ENCODE measurements around the gene SLC7A9. TPM values are rescaled to one million over a fixed set of nuclear protein-coding genes. Genes with fewer than 3 reads are reported as not detected.

Gene SLC7A9
- total and polyA plus RNA-seq, 10 of the 15 experiments (the other 5 are each of a cell fraction or from before 2014, with no cell fraction given): 0.13 to 0.17 TPM; not detected in 8

GRCh38 chr19:32810452-32810851 lies 59.1 kb downstream of the SLC7A9 start:
- Histone ChIP-seq H4K20me1 (ENCODE audit: control insufficient read depth, insufficient read depth) (no peaks in the 10 kb centered on the region), H3K4me2 (ENCODE audit: control insufficient read depth, insufficient read depth) (no peak overlapping the region), H3K27ac (ENCODE audit: control insufficient read depth, insufficient read depth) (no peak overlapping the region), H3K9me3 (replicated peaks; ENCODE audit: control insufficient read depth, insufficient read depth, low read length) (no peaks in the 10 kb centered on the region), H3K4me3 (no peak overlapping the region), H3K9ac (ENCODE audit: control insufficient read depth, insufficient read depth, low read length) (no peak overlapping the region), H3K79me2 (ENCODE audit: control insufficient read depth, insufficient read depth, low read length) (no peaks in the 10 kb centered on the region), H3K4me1 (ENCODE audit: control insufficient read depth, insufficient read depth, low read length) (peaks cover 6% of the 10 kb centered on the region), H3K36me3 (ENCODE audit: control insufficient read depth in 2 of 2, insufficient read depth in 2 of 2, low read length in 1 of 2) (no peaks in the 10 kb centered on the region), H3K27me3 (replicated peaks in 1 of 2; ENCODE audit: control insufficient read depth in 2 of 2, insufficient read depth in 2 of 2, low read length in 1 of 2) (no peaks in the 10 kb centered on the region), H2AFZ (ENCODE audit: control insufficient read depth, low read depth, low read length) (no peak overlapping the region)
- DNase-seq (ENCODE audit: low read depth, low spot score) (no peak), FAIRE-seq (no peak), ATAC-seq (no peak)
- CTCF ChIA-PET: no interaction called here
- POLR2A ChIA-PET: interaction anchor here (0.9 kb wide), 1 partner anchor 9 kb away, joined by 3 read pairs; no protein-coding TSS in a partner anchor
- in situ Hi-C loops (cut with MboI): no loop called here
- 37% methylated on average over 9 of the region's 9 CpGs for WGBS (ENCODE audit: insufficient coverage, insufficient replicate concordance, low lambda C conversion rate, missing lambda C conversion rate)
- no TSS peak for BruUV-seq (replicated peaks)
- intact Hi-C loops (cut with micrococcal nuclease; ENCODE audit: unreplicated experiment): no loop called here
- SMC1A ChIA-PET (ENCODE audit: uncharacterized antibody, unreplicated experiment): no interaction called here
- RAD21 ChIA-PET (ENCODE audit: unreplicated experiment): no interaction called here
- TF ChIP-seq SREBF1 (IDR thresholded peaks at IDR 0.05; ENCODE audit: low read length) (no peak), IRF5 (IDR thresholded peaks at IDR 0.05; ENCODE audit: borderline replicate concordance) (no peak), ZBTB4 (CRISPR knock-in tag; IDR thresholded peaks at IDR 0.05) (no peak), ZNF207 (IDR thresholded peaks at IDR 0.05; ENCODE audit: borderline replicate concordance) (no peak), E2F8 (IDR thresholded peaks at IDR 0.05; ENCODE audit: low read depth, partially characterized antibody) (no peak), RUNX3 (IDR thresholded peaks at IDR 0.05; ENCODE audit: low read length) (no peak), SKIL (IDR thresholded peaks at IDR 0.05; ENCODE audit: low read depth, poor library complexity, severe bottlenecking) (no peak), POLR2A (IDR thresholded peaks at IDR 0.05; ENCODE audit: low read depth, low read length) (no peak), USF1 (IDR thresholded peaks at IDR 0.05; ENCODE audit: borderline replicate concordance, extremely low read length, insufficient read depth, low read depth, low read length) (no peak), E4F1 (IDR thresholded peaks at IDR 0.05; ENCODE audit: borderline replicate concordance, partially characterized antibody) (no peak), RCOR1 (conservative IDR thresholded peaks at IDR 0.05; ENCODE audit: low read depth, low read length) (no peak)
